ENCODE results near the gene HOXD12. TPM values are rescaled to one million over a fixed set of nuclear protein-coding genes. Genes with fewer than 3 reads are reported as not detected.

The HOXD12 gene
- total RNA-seq, 2 donors from 2014 or later = 0.36 TPM; not detected in 1

GRCh38 chr2:176082824-176083751 lies 16.5 kb upstream of the HOXD12 start:
- intact Hi-C loops (cut with DNase I) = no loop called here
- TF ChIP-seq POLR2AphosphoS5 (IDR thresholded peaks at IDR 0.05) = no peak
- TF ChIP-seq CTCF (IDR thresholded peaks at IDR 0.05) = no peak
- no peak for TF ChIP-seq POLR2A (IDR thresholded peaks at IDR 0.05)
- Histone ChIP-seq H3K4me1 (replicated peaks) (no peaks in the 10 kb centered on the region), H3K36me3 (no peaks in the 10 kb centered on the region), H3K9me3 (no peaks in the 10 kb centered on the region), H3K4me3 (peak overlapping the region; percentile 20 to 33), H3K27me3 (replicated peaks; ENCODE audit: insufficient read depth) (peaks cover 35% of the 10 kb centered on the region), H3K27ac (peak overlapping the region; percentile 77 to 82)
- WGBS = 4% methylated on average over 63 of the region's 66 CpGs
- no peak for DNase-seq (ENCODE audit: low spot score)

DNA sequence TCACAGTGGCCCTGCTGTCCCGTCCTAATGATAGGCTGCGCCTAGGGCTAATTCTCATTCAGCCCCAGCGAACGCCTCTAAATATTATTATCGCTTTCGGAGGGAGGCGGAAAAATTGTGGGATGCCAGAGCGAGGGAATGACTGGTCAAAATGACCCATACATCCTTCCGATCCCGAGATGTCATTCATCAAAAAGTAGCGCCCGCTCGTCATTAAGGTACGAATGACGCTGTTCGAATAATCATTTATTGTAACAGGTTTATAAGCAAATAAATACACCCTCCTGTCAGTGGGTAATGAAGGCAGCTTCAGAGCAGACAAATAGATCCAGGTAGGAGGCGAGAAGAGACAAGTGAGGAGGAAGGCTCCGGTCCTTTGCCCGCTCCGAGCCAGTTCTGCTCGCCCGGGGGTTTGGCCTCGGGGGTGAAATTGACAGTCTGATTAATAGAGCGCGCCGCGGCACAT lies 15.8 kb upstream of the HOXD12 start, which contains the start of gene EVX2:
EVX2 (minus strand) TSS at position 167 of the 466 bp plus-strand sequence. CDS start 186 bp downstream, outside the sequence.
- 7% methylated on average over 27 of the region's 27 CpGs for WGBS
- H3K4me1 ChIP-seq (replicated peaks) = no peaks in the 10 kb centered on the region
- H3K9me3 ChIP-seq = no peaks in the 10 kb centered on the region
- H3K27ac ChIP-seq = peak within 1 kb of the TSS; percentile 77 to 82
- TF ChIP-seq POLR2A (IDR thresholded peaks at IDR 0.05) (no peak), POLR2AphosphoS5 (IDR thresholded peaks at IDR 0.05) (peak; percentile 8), CTCF (IDR thresholded peaks at IDR 0.05) (no peak)
- DNase-seq (ENCODE audit: low spot score) = no peak
- intact Hi-C loops (cut with DNase I) = no loop called here
- H3K27me3 ChIP-seq (replicated peaks; ENCODE audit: insufficient read depth) = peaks cover 30% of the 10 kb centered on the region
- peak within 1 kb of the TSS; percentile 26 to 33 for H3K4me3 ChIP-seq
- no peaks in the 10 kb centered on the region for H3K36me3 ChIP-seq

DNA sequence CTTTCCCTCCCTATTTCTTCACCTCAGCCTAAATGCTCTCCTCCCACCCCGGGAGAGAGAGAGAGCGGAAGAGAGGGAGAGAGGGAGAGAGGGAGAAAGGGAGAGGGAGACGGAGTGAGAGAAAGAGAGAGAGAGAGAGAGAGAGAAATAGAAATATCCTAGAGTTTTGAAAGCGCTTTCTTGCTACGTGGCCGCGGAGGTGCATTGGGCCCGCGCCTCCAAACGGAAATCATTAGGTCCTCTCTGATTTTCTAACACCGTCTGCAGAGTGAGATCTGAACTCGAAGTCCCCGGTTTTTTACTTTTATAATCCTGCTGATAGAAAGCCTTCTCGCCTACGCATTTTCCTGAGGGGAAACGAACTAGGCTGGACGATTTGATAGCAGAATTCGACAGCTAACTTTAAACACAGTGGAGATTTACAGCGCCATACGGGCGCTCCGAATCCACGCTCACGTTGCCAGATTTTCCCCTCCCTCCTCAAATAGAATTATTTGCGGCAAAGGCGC lies 14.9 kb upstream of the HOXD12 start:
- TF ChIP-seq POLR2AphosphoS5 (IDR thresholded peaks at IDR 0.05) = no peak
- intact Hi-C loops (cut with DNase I) = loop anchor here (5.0 kb wide), 2 partner anchors 717 to 832 kb away; no protein-coding TSS in a partner anchor
- no peak for DNase-seq (ENCODE audit: low spot score)
- WGBS = 1% methylated on average over 26 of the region's 26 CpGs
- Histone ChIP-seq H3K27ac (peak overlapping the region; percentile 77 to 82), H3K4me1 (replicated peaks) (no peaks in the 10 kb centered on the region), H3K9me3 (no peaks in the 10 kb centered on the region), H3K27me3 (replicated peaks; ENCODE audit: insufficient read depth) (peaks cover 28% of the 10 kb centered on the region), H3K36me3 (no peaks in the 10 kb centered on the region), H3K4me3 (peak overlapping the region; percentile 26 to 33)

- no peaks in the 10 kb centered on the region for H3K9me3 ChIP-seq
- 3% methylated on average over 40 of the region's 40 CpGs for WGBS
- no peaks in the 10 kb centered on the region for H3K36me3 ChIP-seq
- H3K4me1 ChIP-seq (replicated peaks) = no peaks in the 10 kb centered on the region
- H3K27ac ChIP-seq = peak overlapping the region; percentile 77 to 82
- intact Hi-C loops (cut with DNase I) = loop anchor here (5.0 kb wide), 2 partner anchors 718 to 833 kb away; no protein-coding TSS in a partner anchor
- DNase-seq (ENCODE audit: low spot score) = no peak
- H3K4me3 ChIP-seq = peak overlapping the region; percentile 26 to 33
- TF ChIP-seq POLR2A (IDR thresholded peaks at IDR 0.05) (no peak), CTCF (IDR thresholded peaks at IDR 0.05) (no peak), POLR2AphosphoS5 (IDR thresholded peaks at IDR 0.05) (no peak)
- H3K27me3 ChIP-seq (replicated peaks; ENCODE audit: insufficient read depth) = peaks cover 27% of the 10 kb centered on the region
These were observed 14.3 kb upstream of the HOXD12 start for GRCh38 chr2:176085120-176085788.

Data from prostate gland (tissue), 2 donors.